Stimulated activated CD8-positive, alpha-beta memory T cell treated with anti-CD3 and anti-CD28 coated beads, Interleukin-15, amount 100 ng/mL, for 48 hours (primary cell): Measurements from ENCODE around the gene METRNL.

Experiments used
- DNase-seq, 2 donors: peaks; one replicate each; pipeline ENCODE4 v3.0.0-alpha.2; 2020; ENCODE audit warnings: low read depth in 2 of 2

Gene METRNL

GRCh38 chr17:83092186-83092585, 12.8 kb downstream of the METRNL start:
- no peak for DNase-seq

- DNase-seq = no peak
These were observed 13.5 kb downstream of the METRNL start for GRCh38 chr17:83092931-83093330.

GRCh38 chr17:83093506-83093905, 14.1 kb downstream of the METRNL start:
- DNase-seq = no peak

- DNase-seq = no peak
These were observed 14.9 kb downstream of the METRNL start for GRCh38 chr17:83094291-83094690.

GRCh38 chr17:83095016-83095415, 15.6 kb downstream of the METRNL start:
- DNase-seq = no peak

GRCh38 chr17:83096401-83097224, 17.2 kb downstream of the METRNL start:
- no peak for DNase-seq

GRCh38 chr17:83097831-83098230, 18.4 kb downstream of the METRNL start:
- DNase-seq = no peak

- no peak for DNase-seq
These were observed 19.1 kb downstream of the METRNL start for GRCh38 chr17:83098241-83099085.

GRCh38 chr17:83099086-83099555, 19.7 kb downstream of the METRNL start:
- DNase-seq = no peak

- DNase-seq = no peak
These were observed 20.3 kb downstream of the METRNL start for GRCh38 chr17:83099570-83100181.

- no peak for DNase-seq
These were observed 20.9 kb downstream of the METRNL start for GRCh38 chr17:83100220-83100852.

GRCh38 chr17:83100853-83101391, 21.5 kb downstream of the METRNL start:
- no peak for DNase-seq

- no peak for DNase-seq
These were observed 22.5 kb downstream of the METRNL start for GRCh38 chr17:83101805-83102480.

GRCh38 chr17:83103200-83103942, 24.0 kb downstream of the METRNL start:
- peak in 1 of 2 donors; percentile 57 for DNase-seq

- DNase-seq = no peak
These were observed 24.5 kb downstream of the METRNL start for GRCh38 chr17:83103943-83104311.

- DNase-seq = no peak
These were observed 25.4 kb downstream of the METRNL start for GRCh38 chr17:83104577-83105505.

- DNase-seq = no peak
These were observed 26.1 kb downstream of the METRNL start for GRCh38 chr17:83105512-83105911.

- no peak for DNase-seq
These were observed 26.7 kb downstream of the METRNL start for GRCh38 chr17:83106056-83106588.
